GM21786 (cell line): ENCODE measurements around the gene FXYD6.
"Not testable (repeated sequence)": the region's sequence is repeated elsewhere in the genome, so short reads cannot be mapped to it uniquely, and the experiment has no call there.

Experiments
- ATAC-seq: cut with Tn5 transposase; IDR thresholded peaks from one replicate; pipeline ENCODE4 v1.9.1; 2021; ENCODE audit not compliant: unreplicated experiment

FXYD6 gene

GRCh38 chr11:117870103-117870952, 6.1 kb downstream of the FXYD6 start:
- no peak for ATAC-seq

- ATAC-seq = no peak
Measured at GRCh38 chr11:117869604-117870003, 6.9 kb downstream of the FXYD6 start.

- ATAC-seq = no peak
Measured at GRCh38 chr11:117868815-117869561, 7.5 kb downstream of the FXYD6 start.

- no peak for ATAC-seq
Measured at GRCh38 chr11:117868088-117868487, 8.4 kb downstream of the FXYD6 start.

GRCh38 chr11:117866526-117866925, 9.9 kb downstream of the FXYD6 start:
- ATAC-seq = no peak

- ATAC-seq = not testable (repeated sequence)
Measured at GRCh38 chr11:117865546-117865945, 10.9 kb downstream of the FXYD6 start.

- ATAC-seq = no peak
Measured at GRCh38 chr11:117863383-117863782, 13.1 kb downstream of the FXYD6 start.

GRCh38 chr11:117862753-117863152, 13.7 kb downstream of the FXYD6 start:
- no peak for ATAC-seq

- ATAC-seq = no peak
Measured at GRCh38 chr11:117862019-117862725, 14.3 kb downstream of the FXYD6 start.

- no peak for ATAC-seq
Measured at GRCh38 chr11:117861151-117862018, 15.1 kb downstream of the FXYD6 start.

GRCh38 chr11:117860139-117860538, 16.3 kb downstream of the FXYD6 start:
- no peak for ATAC-seq

GRCh38 chr11:117859488-117860112, 16.9 kb downstream of the FXYD6 start:
- ATAC-seq = no peak

- no peak for ATAC-seq
Measured at GRCh38 chr11:117859061-117859460, 17.4 kb downstream of the FXYD6 start.

- ATAC-seq = no peak
Measured at GRCh38 chr11:117857734-117858414, 18.6 kb downstream of the FXYD6 start.

- no peak for ATAC-seq
Measured at GRCh38 chr11:117855912-117856651, 20.4 kb downstream of the FXYD6 start.

- no peak for ATAC-seq
Measured at GRCh38 chr11:117855186-117855845, 21.1 kb downstream of the FXYD6 start.

GRCh38 chr11:117852309-117852708, 24.1 kb downstream of the FXYD6 start:
- no peak for ATAC-seq

- ATAC-seq = no peak
Measured at GRCh38 chr11:117851852-117852251, 24.6 kb downstream of the FXYD6 start.
